Ovary (tissue), 3 donors: ENCODE data around the gene SLC27A2.

Experiments
- CTCF ChIP-seq, 3 donors: fragments of 450-650 bp in 2 of 3; fragments of 200-600 bp in 1 of 3; IDR thresholded peaks; one replicate each; pipeline versions ENCODE4 v1.5.1 to v1.8.0; 2016 to 2022; ENCODE audit warnings: antibody characterized with exemption in 3 of 3, mild to moderate bottlenecking in 1 of 3
- EP300 ChIP-seq: sonication (generic); formaldehyde crosslinking; IDR thresholded peaks from one replicate; pipeline ENCODE4 v1.6.1; 2017; ENCODE audit warnings: antibody characterized with exemption
- POLR2A ChIP-seq: fragments of 450-650 bp; IDR thresholded peaks from one replicate; pipeline ENCODE4 v1.6.1; 2017; ENCODE audit warnings: antibody characterized with exemption, mild to moderate bottlenecking, moderate library complexity
- donor health status: DM: no; HTN: no; CAD: no.

DNA sequence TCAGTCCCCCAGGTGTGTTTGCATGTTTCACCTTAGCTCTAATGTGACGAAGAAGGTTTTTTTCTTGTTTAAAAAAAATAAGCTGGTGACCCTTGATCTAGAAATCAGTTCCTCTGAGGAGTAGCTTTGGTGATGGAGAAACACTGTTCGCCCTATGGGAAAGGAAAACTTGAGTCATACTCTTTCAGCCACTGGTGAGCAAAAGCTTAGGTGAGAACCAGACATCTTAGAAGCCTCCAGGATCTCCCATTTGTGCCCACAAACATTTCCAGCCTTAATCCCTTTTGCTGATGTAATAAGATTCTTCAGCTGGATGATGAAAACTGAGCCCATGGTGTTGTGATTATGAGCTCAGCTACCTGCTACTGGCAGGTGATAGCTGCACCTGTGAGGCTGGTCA is 37.8 kb downstream of the SLC27A2 start:
- no peak for TF ChIP-seq CTCF (IDR thresholded peaks at IDR 0.05)
- no peak for TF ChIP-seq POLR2A
- TF ChIP-seq EP300 = no peak
